NCI-H2227 treated with DMSO at 0.1 percent for 48 hours (cell line): ENCODE data around the gene CCDC82.
"Not testable (repeated sequence)": the region's sequence is repeated elsewhere in the genome, so short reads cannot be mapped to it uniquely, and the experiment has no call there.

Experiments
- DNase-seq: peaks from one replicate; lab custom pipeline; 2025; lab: John Stamatoyannopoulos, UW

CCDC82 gene

GRCh38 chr11:96389720-96390487, at the start of gene CCDC82, which contains the start of gene JRKL:
CCDC82 (minus strand) TSS chr11:96389912; CDS start chr11:96384747, 5,165 bp downstream.
JRKL (plus strand) TSS chr11:96390013; CDS start chr11:96390650, 637 bp downstream.
- DNase-seq: peak; percentile 87

DNA sequence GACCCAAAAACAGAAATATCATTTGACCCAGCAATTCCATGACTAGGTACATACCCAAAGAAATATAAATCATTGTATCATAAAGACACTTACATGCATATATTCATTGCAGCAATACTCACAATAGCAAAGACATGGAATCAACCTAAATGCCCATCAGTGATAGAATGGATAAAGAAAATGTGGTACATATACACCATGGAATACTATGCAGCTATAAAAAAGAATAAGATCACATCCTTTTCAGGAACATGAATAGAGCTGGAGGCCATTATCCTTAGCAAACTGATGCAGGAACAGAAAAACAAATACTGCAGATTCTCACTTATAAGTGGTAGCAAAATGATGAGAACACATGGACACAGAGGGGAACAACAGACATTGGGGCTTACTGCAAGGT, 42.9 kb upstream of the CCDC82 start:
- not testable (repeated sequence) for DNase-seq

- DNase-seq: no peak
Measured at GRCh38 chr11:96430668-96431067, 41.0 kb upstream of the CCDC82 start.

- DNase-seq: no peak
Measured at GRCh38 chr11:96424693-96425092, 35.0 kb upstream of the CCDC82 start.

GRCh38 chr11:96413408-96413807, 23.7 kb upstream of the CCDC82 start:
- no peak for DNase-seq

DNA sequence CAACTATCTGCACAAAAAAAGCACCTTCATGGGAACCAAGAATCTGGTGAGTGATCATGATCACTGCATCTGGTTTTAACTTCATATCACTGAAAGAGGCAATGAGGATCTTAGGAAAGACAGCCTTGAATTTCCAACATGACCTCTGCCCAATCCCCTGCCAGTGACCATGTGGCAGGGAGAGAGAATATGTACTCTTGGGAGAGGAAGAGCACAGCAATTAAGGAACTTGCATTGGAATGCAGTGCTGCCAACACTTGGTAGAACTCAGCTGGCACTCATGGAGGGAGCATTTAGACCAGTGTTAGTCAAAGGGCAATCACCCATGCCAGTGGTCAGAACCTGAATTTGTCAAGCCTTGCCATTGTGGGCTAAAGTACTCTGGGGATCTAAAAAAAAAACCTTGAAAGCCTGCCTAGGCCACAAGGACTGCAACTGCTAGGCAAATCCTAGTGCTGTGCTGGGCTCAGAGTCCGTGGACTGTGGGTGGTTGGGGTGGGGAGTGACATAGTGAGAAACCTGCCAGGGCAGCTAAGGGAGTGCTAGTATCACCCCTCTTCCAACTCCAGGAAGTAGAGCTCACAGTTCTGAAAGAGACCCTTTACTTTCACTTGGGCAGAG, 23.2 kb upstream of the CCDC82 start:
- no peak for DNase-seq

GRCh38 chr11:96411412-96411811, 21.7 kb upstream of the CCDC82 start:
- DNase-seq: not testable (repeated sequence)

GRCh38 chr11:96400697-96401096, 11.0 kb upstream of the CCDC82 start:
- DNase-seq: no peak

DNA sequence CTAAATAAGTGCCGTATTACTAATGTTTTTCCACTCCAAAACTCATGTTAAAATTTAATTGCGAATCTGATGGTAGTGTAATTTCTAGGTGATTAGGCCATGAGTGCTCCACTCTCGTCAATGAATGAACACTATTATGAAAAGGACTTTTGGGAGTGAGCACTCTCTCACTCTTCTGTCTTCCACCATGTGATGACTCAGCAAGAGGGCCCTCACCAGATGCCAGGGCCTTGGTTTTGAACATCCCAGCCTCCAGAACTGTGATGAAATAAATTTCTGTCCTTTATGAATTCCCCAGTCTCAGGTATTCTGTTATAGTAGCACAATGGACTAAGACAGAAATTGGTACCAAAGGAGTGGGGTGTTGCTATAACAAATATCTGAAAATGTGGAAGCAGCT, 8.2 kb upstream of the CCDC82 start:
- DNase-seq: no peak

DNA sequence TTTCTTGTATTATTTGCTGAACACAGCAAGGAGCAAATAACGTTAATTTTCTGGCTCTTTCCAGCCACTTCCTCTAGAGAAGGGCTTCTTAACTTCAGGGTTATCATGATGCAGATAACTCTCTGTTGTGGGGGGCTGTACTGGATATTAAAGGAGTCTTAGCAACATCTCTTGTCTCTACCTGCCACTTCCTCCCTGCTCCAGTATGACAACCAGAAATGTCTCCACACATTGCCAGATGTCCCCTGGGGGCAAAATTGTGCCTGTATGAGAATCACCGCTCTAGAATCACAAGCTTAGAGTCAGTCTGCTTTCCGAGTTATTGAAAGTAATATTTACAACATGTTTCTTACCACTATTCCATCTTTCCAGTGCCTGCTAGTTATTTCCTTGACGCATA, 6.9 kb upstream of the CCDC82 start:
- DNase-seq: no peak

DNA sequence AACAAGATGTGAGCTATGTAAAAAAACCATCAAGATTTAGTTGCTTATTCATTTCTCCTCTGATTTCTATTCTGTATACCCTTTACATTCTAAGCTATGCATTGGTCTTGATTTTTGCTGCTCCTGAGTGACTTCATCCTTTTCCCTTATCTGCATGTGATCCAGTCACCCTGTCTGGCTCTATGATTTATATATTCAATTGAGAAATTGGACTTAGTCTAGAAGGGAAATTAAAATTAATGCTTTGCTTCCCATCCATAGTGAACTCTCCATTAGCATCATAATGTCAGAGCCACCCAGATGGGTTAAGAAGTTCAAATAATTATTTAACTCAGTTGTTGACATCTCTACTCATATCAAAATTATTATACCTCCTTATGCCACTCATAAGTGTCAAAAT, 5.1 kb upstream of the CCDC82 start:
- no peak for DNase-seq

DNA sequence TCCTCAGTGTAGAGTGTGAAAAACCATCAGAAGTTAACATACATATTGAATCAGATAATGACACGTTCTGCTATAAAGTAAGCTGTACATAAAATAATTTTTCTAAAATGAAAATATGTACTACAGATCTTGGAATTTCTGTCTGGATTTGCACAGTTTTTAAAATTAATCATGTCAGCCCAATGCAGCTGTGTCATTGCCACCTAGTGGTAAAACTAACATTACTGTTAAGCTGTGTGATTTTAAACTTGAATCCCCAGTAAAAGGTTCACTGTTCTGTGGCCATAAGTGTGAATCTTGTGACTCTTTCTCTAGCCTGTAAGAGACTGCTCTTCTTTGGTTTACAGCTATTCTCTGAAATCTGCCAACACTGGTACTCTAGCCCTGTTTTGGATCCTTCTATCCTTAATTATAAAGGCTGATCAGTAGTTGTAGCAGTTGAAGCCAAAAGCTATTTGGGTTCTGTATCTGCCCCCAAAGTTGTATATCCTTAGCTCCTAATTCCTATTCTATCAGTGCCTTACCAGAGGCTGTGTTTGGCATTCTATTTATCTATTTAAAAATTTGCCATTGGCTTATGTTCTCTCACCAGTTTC, 4.1 kb upstream of the CCDC82 start:
- peak; percentile 19 for DNase-seq

- no peak for DNase-seq
Measured at GRCh38 chr11:96391698-96392307, 2.1 kb upstream of the CCDC82 start.

GRCh38 chr11:96390488-96390792, 728 bp upstream of the CCDC82 start:
- no peak for DNase-seq

DNA sequence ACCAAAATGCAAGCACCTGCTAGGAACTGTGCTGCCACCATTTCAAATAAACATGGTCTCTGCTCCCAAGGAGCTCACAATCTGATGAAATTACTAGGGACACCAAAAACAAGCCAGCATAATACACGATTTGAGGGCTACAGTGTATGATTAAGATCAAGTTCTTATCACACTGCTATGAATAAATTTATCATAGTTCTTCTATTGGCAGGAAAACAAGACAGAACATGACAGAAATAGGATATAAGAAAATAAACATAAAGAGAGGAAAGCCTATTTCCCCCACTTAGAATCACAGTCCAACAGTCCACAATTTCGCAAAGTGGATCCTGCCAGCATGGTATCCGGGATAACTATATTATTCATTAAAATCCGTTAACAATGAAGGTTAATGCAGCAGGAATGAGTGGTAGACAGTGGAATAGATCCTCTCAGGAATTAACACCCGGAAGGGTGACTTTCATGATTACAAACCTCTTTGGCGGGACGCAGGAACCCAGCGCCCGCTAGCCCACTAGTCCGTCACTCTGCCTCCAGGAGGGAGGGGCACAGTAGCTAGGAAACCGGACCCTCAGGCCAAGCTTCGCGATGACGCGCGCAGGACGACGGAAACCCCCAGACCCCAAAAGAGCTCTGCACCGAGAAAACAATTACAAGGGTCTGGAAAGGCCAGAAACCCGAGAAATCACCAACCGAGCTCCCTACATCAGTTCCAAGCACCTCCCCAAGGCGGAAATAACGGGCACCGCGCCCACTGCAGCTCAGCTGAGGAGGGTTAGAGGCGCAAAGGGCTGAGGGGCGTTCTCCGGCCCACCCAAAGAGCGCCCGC, 607 bp downstream of the CCDC82 start:
- peak; percentile 77 for DNase-seq

DNA sequence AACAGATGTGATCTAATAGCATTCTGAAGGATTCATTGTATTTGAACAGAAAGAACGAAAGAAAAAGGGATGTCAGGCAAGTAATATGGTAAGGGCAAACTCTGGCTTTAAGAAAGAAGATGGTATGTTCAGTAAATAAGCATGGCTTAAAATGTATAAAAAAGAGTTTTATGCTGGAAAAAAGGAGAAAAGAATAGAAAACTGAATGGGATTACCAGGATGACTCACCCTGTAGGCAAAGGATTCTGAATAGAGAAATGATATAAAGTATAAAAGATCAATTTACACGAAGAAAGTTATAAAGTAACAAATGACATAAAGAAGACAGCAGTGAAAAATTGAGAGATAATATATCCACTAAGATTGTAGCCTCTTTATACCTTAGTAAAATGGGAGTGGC, 4.5 kb downstream of the CCDC82 start:
- no peak for DNase-seq

DNA sequence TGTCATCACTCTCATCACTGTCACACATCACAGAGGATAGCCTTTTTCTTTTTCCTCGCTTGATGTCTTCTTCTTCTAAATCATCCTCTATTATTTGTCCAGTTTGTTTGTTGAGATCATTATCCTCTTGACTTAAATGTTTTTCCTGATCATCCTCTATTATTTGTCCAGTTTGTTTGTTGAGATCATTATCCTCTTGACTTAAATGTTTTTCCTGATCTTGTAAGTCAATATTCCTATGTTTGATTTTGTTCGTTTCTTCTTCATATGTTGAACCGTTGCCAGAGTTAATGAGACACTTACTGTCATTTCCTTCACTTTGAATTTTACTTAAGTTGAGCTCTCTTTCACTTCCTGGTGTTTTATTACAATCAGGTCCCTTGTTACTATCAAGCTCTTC, 5.6 kb downstream of the CCDC82 start:
- no peak for DNase-seq

DNA sequence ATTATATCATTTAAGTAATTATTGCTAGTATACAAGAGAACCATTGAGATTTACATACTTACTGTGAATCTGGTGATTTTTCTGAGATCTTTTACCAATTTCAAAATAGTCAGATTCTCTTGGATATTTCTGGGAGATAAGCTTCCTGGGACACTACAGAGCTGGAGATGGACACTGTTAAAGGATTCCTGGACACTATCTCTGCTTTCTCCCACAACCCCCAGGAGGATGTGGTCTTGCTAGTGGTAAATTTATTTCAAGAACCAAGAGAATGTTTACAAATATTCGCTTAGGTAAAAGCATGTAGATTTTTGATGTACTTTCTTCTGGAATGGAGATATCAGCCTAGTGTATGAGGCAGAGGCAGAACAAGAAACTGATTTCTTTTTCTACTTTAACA, 12.9 kb downstream of the CCDC82 start:
- DNase-seq: no peak

DNA sequence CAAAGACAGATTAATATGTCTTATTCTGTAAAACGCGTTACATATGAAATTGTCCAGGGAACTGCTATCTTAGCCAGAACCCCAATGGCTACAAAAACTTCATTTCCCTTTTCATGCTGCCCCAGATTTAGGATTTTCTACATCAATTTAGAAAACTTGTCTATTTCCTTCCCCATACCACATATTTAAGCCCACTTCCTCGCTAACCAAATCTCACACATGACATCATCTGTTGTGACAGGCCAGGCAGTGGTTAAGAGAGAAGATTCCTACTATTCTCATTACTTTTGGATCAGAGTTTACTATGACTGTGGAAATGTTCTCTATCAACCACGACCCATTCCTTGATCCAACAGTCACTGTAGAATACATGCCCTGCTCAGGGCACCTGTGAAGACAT, 15.9 kb downstream of the CCDC82 start:
- DNase-seq: no peak

GRCh38 chr11:96367342-96367741, 22.4 kb downstream of the CCDC82 start:
- no peak for DNase-seq

GRCh38 chr11:96366024-96366423, 23.7 kb downstream of the CCDC82 start:
- DNase-seq: no peak

GRCh38 chr11:96365493-96365892, 24.2 kb downstream of the CCDC82 start:
- no peak for DNase-seq
